GM21423 (cell line): ENCODE data around the gene TRAF7.

Experiments used
- ATAC-seq: cut with Tn5 transposase; IDR thresholded peaks from one replicate; pipeline ENCODE4 v1.9.1; 2021; ENCODE audit warnings: mild to moderate bottlenecking, moderate library complexity; ENCODE audit not compliant: unreplicated experiment

The TRAF7 gene

GRCh38 chr16:2180962-2181923, 25.7 kb downstream of the TRAF7 start:
- ATAC-seq: no peak

- ATAC-seq: no peak
These were observed 26.4 kb downstream of the TRAF7 start for GRCh38 chr16:2181952-2182351.

GRCh38 chr16:2183671-2184070, 28.1 kb downstream of the TRAF7 start:
- no peak for ATAC-seq

DNA sequence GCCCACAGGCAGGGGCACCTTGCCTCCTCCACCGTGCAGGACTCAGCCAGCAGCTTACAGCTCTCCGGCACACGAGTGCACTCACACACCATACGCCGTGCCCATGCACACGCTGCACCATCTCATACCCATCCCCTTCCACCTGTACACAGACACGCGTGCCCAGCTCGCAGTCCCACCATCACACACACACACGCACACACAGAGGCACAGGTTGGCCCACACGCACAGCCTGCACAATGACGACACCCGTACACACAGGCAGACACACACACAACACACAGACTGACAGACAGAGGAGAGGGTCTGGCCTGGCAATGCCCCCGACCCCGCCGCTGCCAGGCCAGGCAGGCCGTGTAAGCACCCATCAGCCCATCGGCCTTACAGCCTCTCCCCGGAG, 28.8 kb downstream of the TRAF7 start:
- no peak for ATAC-seq

DNA sequence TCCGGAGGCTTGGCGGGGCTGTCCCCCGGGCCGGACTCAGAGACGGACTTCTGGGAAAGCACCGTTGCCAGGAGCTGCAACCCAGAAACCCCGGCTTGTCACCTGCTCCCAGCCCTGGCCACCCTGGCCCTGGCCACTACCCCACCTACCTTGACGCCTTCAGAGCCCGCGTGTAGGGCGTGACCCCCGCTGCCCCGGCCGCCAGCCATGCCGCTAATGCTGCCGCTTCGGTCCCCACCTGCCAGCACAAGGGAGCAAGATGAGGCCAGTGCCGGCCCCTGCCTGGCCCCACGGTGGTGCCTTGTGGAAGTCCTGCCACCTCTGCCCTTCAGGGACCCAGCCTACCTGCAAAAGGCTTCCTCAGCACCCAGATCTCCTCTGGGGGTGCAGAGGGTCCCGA, 29.4 kb downstream of the TRAF7 start:
- no peak for ATAC-seq

- no peak for ATAC-seq
These were observed 30.5 kb downstream of the TRAF7 start for GRCh38 chr16:2186064-2186463.

DNA sequence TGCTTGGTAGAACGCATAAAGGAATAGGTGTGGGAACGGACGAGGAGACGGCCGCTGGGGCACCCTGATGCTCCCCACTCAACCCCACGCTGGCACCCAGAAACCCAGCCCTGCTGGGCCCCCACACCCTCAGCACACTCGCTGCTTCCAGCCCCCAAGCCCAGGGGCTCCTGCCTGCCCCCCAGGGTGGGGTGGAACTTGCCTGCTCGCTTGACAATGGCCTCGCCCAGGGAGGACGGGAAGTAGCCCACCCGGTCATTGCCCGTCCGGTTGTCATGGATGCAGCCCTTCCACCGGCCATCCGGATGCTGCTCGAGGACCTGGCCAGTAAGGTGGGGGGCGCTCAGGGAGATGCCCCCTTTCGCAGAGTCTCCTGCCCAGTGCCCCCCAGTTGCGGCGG, 30.9 kb downstream of the TRAF7 start:
- no peak for ATAC-seq

GRCh38 chr16:2187212-2187611, 31.6 kb downstream of the TRAF7 start:
- no peak for ATAC-seq

GRCh38 chr16:2188395-2188794, 32.8 kb downstream of the TRAF7 start:
- no peak for ATAC-seq

DNA sequence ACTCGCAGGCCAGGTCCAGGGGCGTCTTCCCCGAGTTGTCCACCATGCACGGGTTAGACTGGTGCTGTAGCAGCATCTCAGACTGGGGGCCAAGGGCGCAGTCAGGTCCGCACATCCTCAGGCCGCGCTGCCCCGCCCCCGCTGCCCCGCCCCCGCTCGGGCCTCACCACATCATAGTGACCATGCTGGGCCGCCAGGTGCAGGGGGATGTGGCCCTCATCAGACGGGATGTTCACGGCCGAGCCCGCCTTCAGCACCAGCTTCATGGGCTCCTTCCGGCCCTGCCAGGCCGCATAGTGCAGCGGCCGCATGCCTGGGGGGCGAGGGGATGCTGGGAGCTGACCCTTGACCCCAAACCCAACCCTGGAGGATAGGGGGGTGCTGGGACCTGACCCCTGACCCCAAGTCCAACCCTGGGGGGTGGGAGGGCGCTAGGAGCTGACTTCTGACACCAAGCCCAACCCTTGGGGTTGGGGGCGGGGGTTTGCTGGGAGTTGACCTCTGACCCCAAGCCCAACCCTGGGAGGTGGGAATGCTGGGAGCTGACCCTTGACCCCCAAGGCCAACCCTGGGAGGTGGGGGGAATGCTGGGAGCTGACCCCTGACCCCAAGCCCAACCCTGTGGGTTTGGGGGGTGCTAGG, 33.8 kb downstream of the TRAF7 start:
- ATAC-seq: no peak

DNA sequence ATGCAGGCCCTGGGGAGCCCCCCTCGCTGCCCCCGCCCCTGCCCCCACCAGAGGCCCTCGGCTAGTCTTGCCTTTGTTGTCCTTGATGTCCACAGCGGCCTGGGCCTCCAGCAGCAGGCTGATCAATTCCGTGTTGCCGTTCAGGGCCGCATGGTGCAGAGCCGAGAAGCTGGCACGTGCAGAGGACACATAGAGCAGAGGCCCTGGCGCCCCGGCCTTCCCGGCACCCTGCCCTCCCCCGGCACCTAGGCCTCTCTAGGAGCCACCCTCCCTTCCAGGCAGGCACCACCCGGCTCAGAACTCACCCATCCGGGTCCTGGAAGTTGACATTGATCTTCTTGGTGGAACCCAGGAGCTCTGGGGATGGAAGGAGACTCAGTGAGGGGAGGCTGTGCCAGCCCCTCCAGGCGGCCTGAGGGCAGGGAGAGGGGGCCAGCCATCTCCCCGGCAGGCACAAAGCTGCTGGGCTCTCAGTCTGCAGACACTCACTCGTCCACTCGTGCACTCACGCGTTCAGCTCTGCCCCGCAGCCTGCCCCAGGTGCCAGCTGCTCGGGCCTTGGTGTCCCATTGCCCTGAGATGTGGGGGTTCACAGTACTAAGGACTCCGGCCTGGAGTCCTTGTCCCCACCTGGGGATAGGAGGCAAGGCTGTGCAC, 34.5 kb downstream of the TRAF7 start:
- no peak for ATAC-seq

GRCh38 chr16:2190659-2191445, 35.3 kb downstream of the TRAF7 start:
- ATAC-seq: no peak

DNA sequence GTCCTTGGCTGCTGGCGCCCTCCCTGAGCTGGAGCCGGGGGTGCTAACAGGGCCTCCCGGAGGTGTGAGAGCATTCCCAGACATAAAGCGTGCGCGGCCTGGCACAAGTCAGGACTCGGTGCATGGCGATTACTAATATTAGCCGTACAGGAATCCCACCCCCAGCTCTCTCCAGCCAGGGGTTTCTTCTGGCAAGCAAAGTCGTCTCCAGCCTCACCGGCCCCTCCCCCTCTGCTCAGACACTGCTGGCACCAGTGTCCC, 35.8 kb downstream of the TRAF7 start:
- no peak for ATAC-seq

GRCh38 chr16:2194166-2194834, 38.7 kb downstream of the TRAF7 start:
- no peak for ATAC-seq

- ATAC-seq: no peak
These were observed 39.3 kb downstream of the TRAF7 start for GRCh38 chr16:2194852-2195321.

GRCh38 chr16:2195322-2196161, 40.0 kb downstream of the TRAF7 start:
- no peak for ATAC-seq

DNA sequence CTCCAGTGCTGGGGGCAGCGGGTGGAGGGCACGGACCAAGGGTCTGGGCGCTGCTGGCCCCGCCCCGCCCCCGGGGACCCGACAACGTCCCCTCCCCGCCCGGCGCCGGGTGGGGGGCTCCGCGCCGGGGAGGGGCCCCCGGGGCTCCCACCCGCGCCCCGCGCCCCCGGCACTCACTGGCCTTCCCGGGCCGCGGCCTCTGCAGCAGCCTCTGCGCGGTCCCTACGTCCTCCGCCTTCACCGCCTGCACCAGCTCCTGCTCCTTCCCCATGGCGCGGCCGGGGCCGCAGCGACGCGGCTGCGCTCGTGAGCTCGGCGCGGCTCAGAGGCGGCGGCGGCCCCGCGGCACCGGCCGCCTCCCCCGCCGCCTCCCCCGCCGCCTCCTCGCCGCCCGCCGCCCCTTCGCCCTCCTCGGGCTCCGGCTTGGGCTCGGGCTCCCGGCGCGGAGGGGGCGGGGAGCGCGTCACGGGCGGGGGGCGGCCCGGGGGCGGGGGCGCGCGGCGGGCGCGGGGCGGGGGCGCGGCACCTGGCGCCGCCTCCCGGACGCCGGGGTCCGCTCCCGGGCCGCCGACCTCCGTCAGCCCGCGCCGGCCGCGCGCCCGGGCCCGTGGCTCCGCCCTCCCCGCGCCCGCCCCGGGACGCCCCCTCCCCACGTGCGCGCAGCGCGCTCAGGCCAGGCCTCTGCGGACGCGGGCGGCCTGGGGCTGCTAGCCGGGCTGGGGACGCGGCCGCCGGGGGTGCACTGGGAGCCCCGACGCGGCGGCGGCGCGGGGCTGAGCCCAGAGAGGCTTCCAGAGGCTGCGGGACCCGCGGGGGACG, 40.8 kb downstream of the TRAF7 start, which contains the start of gene CASKIN1:
CASKIN1 (minus strand) TSS at position 444 of the 819 bp plus-strand sequence; CDS start at position 271, 173 bp downstream.
- no peak for ATAC-seq

DNA sequence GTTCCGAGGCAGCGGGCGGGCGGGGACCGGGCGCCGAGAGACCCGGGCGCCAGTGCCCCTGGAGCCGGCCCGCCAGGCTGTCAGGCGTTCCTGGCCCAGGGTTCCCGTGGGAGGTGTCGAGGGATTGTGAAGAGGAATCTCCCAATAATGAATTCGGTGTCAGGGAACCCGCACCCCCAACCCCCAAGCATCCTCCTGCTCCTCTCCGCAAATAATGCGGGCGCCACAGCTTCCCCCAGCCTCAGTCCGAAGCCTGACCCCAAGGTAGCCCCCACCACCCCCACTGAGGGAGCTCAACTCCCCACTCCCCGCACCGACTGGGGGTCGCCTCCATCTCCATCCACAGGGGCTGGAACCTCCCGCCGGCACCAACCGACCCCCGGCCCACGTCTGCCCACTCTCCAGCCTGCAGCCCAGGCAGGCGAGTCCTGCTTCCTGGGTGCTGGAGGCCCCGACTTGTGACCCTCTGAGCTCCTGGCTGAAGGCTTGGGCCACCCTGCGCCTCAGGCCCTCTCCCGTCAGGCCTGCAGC, 41.5 kb downstream of the TRAF7 start:
- no peak for ATAC-seq
